Naive thymus-derived CD4-positive, alpha-beta T cell (primary cell): ENCODE measurements around the gene AOAH. TPM values are rescaled to one million over a fixed set of nuclear protein-coding genes. Genes with fewer than 3 reads are reported as not detected.

Experiments used
- ATAC-seq: fragments of 150-1000 bp; cut with Tn5 transposase; 2 replicates; pipeline ENCODE4 v1.10.0; 2021; ENCODE audit warnings: mild to moderate bottlenecking, moderate library complexity
- CTCF ChIA-PET: fragments of 350-600 bp; sonication (Branson Sonifier 250); formaldehyde crosslinking; loops from one replicate; lab custom pipeline; 2021; ENCODE audit warnings: antibody characterized with exemption; lab: Charles Lee
- POLR2A ChIA-PET: fragments of 350-600 bp; sonication (Branson Sonifier 250); formaldehyde crosslinking; loops from one replicate; lab custom pipeline; 2021; ENCODE audit warnings: antibody characterized with exemption, inconsistent platforms; lab: Charles Lee
- DNase-seq, 9 donors: peaks; one replicate each; pipeline versions ENCODE4 v3.0.0 to v3.0.0-alpha.2; 2020 to 2022; ENCODE audit warnings: mixed read lengths in 1 of 9
- H3K27ac ChIP-seq: one replicate; pipeline ENCODE4 v1.7.0; 2013; ENCODE audit warnings: mild to moderate bottlenecking, low read depth, low read length, moderate library complexity
- H3K27me3 ChIP-seq, 2 donors: one replicate each; pipeline ENCODE4 v1.7.0; 2013; ENCODE audit warnings: low read length in 2 of 2, mild to moderate bottlenecking in 2 of 2, moderate library complexity in 2 of 2; ENCODE audit not compliant: control insufficient read depth in 2 of 2, insufficient read depth in 2 of 2
- H3K36me3 ChIP-seq, 3 experiments: 1 replicate in 2 of 3; 2 replicates in 1 of 3; pipeline ENCODE4 v1.7.0; 2013; ENCODE audit warnings: low read length in 3 of 3, mild to moderate bottlenecking in 3 of 3, moderate library complexity in 1 of 3; ENCODE audit not compliant: insufficient read depth in 3 of 3, control insufficient read depth in 2 of 3
- H3K4me1 ChIP-seq, 2 donors: one replicate each; pipeline ENCODE4 v1.7.0; 2013; ENCODE audit warnings: low read length in 2 of 2, mild to moderate bottlenecking in 2 of 2, moderate library complexity in 1 of 2; ENCODE audit not compliant: control insufficient read depth in 2 of 2, insufficient read depth in 2 of 2
- H3K4me3 ChIP-seq: 2 replicates; pipeline ENCODE4 v1.7.0; 2013; ENCODE audit warnings: mild to moderate bottlenecking, low read length
- H3K9me3 ChIP-seq, 3 experiments: 1 replicate in 2 of 3; 2 replicates in 1 of 3; pipeline ENCODE4 v1.7.0; 2013; ENCODE audit warnings: low read length in 3 of 3; ENCODE audit not compliant: control insufficient read depth in 2 of 3
- H3K27ac Mint-ChIP-seq, 9 donors: one replicate each; pipeline ENCODE4 v1.8.0; 2020 to 2022; ENCODE audit warnings: mixed read lengths in 9 of 9, mild to moderate bottlenecking in 8 of 9, moderate library complexity in 5 of 9, inconsistent platforms in 2 of 9
- H3K27me3 Mint-ChIP-seq, 5 donors: one replicate each; pipeline ENCODE4 v1.8.0; 2021 to 2022; ENCODE audit warnings: mixed read lengths in 5 of 5, mild to moderate bottlenecking in 1 of 5
- H3K36me3 Mint-ChIP-seq, 5 donors: one replicate each; pipeline ENCODE4 v1.8.0; 2020 to 2022; ENCODE audit warnings: mixed read lengths in 5 of 5, mild to moderate bottlenecking in 3 of 5, inconsistent platforms in 1 of 5
- H3K4me1 Mint-ChIP-seq, 7 donors: one replicate each; pipeline ENCODE4 v1.8.0; 2020 to 2022; ENCODE audit warnings: mixed read lengths in 7 of 7, mild to moderate bottlenecking in 3 of 7, inconsistent platforms in 1 of 7
- H3K4me3 Mint-ChIP-seq, 10 donors: one replicate each; pipeline ENCODE4 v1.8.0; 2020 to 2022; ENCODE audit warnings: mild to moderate bottlenecking in 10 of 10, mixed read lengths in 10 of 10, moderate library complexity in 6 of 10, inconsistent platforms in 2 of 10
- H3K9me3 Mint-ChIP-seq, 11 donors: one replicate each; pipeline ENCODE4 v1.8.0; 2020 to 2022; ENCODE audit warnings: mixed read lengths in 11 of 11, mild to moderate bottlenecking in 4 of 11, inconsistent platforms in 1 of 11, moderate library complexity in 1 of 11
- intact Hi-C, 2 donors: fragments of 100-400 bp; cut with micrococcal nuclease; formaldehyde crosslinking; loops; one replicate each; pipeline ENCODE4 v1.15.1; 2023
- polyA plus RNA-seq, 2 donors: library from polyadenylated mRNA; unstranded; fragments of 300-500 nt; fragmentation: Illumina TruSeq; gene quantifications; one replicate each; pipeline ENCODE4 v1.2.3, GENCODE V29; 2021
- total RNA-seq, 6 experiments: library from RNA in 5 of 6; stranded (reverse) in 5 of 6; gene quantifications; 1 replicate in 5 of 6; 2 replicates in 1 of 6; pipeline ENCODE4 v1.2.3 and lab custom pipeline; 2021 to 2026

Gene AOAH
- total and polyA plus RNA-seq, 7 experiments from 2014 or later, result 6.3 to 127 (median 15.5) TPM

- H3K27ac Mint-ChIP-seq, result peak overlapping the region in 5 of 9 donors; percentile 0 to 85 (median 24)
- peaks cover 0 to 16% (median 7%) of the 10 kb centered on the region in 7 donors for H3K4me1 Mint-ChIP-seq
- H3K9me3 ChIP-seq, result no peaks in the 10 kb centered on the region
- H3K27me3 ChIP-seq, result no peaks in the 10 kb centered on the region
- no peak overlapping the region for H3K4me3 ChIP-seq
- H3K36me3 ChIP-seq, result no peaks in the 10 kb centered on the region
- H3K4me1 ChIP-seq, result peaks cover 0 to 5% of the 10 kb centered on the region in 2 donors
- ChIA-PET CTCF (interaction anchor here (1.0 kb wide), 1 partner anchor 128 kb away, joined by 3 read pairs; no protein-coding TSS in a partner anchor), POLR2A (no interaction called here)
- H3K27me3 Mint-ChIP-seq, result no peaks in the 10 kb centered on the region
- no peak for DNase-seq
- peaks cover 0 to 7% (median 0%) of the 10 kb centered on the region in 11 donors for H3K9me3 Mint-ChIP-seq
- no peak overlapping the region for H3K27ac ChIP-seq
- intact Hi-C loops, result no loop called here
- H3K36me3 Mint-ChIP-seq, result peaks cover 0 to 30% (median 8%) of the 10 kb centered on the region in 5 donors
- ATAC-seq, result no peak
- H3K4me3 Mint-ChIP-seq, result no peak overlapping the region
Observed at GRCh38 chr7:36514289-36515243, 209.7 kb downstream of the AOAH start.

DNA sequence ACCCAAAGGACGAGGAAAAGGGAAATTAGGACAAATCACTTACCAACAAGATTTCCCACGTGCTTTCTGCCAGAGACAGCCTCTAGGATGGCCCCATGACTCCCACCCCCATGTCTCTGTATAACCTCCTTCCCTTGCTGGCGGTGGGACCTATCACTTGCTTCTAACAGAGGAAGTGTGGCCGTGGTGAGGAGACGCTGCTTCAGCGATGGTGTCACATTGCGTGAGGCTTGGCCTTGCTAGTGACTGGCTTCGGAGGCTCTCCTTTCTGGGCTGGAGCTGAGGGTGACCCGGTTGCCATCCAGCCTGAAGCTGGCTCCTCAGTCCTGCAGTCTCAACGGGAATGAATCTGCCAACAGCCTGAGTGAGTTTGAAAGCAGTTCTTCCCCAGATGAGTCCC lies 210.9 kb downstream of the AOAH start:
- H3K9me3 ChIP-seq, result no peaks in the 10 kb centered on the region
- ATAC-seq (peak; percentile 64), DNase-seq (no peak)
- H3K27me3 ChIP-seq, result no peaks in the 10 kb centered on the region
- Mint-ChIP-seq H3K27me3 (no peaks in the 10 kb centered on the region), H3K27ac (peak overlapping the region in 2 of 9 donors; percentile 24 to 51), H3K4me3 (no peak overlapping the region), H3K9me3 (peaks cover 0 to 7% (median 0%) of the 10 kb centered on the region in 11 donors), H3K36me3 (peaks cover 0 to 26% (median 4%) of the 10 kb centered on the region in 5 donors), H3K4me1 (peaks cover 0 to 16% (median 7%) of the 10 kb centered on the region in 7 donors)
- intact Hi-C loops, result no loop called here
- CTCF ChIA-PET, result interaction anchor here (0.6 to 1.0 kb wide), 3 partner anchors 129 to 950 kb away, joined by 3 read pairs; no protein-coding TSS in a partner anchor
- POLR2A ChIA-PET, result no interaction called here
- H3K36me3 ChIP-seq, result no peaks in the 10 kb centered on the region
- peaks cover 0 to 5% of the 10 kb centered on the region in 2 donors for H3K4me1 ChIP-seq
- H3K27ac ChIP-seq, result no peak overlapping the region
- H3K4me3 ChIP-seq, result no peak overlapping the region

- Histone ChIP-seq H3K36me3 (no peaks in the 10 kb centered on the region), H3K27me3 (no peaks in the 10 kb centered on the region), H3K9me3 (no peaks in the 10 kb centered on the region), H3K4me1 (peaks cover 0 to 5% of the 10 kb centered on the region in 2 donors), H3K4me3 (no peak overlapping the region), H3K27ac (no peak overlapping the region)
- H3K27me3 Mint-ChIP-seq, result no peaks in the 10 kb centered on the region
- ATAC-seq, result no peak
- intact Hi-C loops, result no loop called here
- peaks cover 0 to 7% (median 0%) of the 10 kb centered on the region in 11 donors for H3K9me3 Mint-ChIP-seq
- peaks cover 0 to 22% (median 4%) of the 10 kb centered on the region in 5 donors for H3K36me3 Mint-ChIP-seq
- peaks cover 0 to 16% (median 7%) of the 10 kb centered on the region in 7 donors for H3K4me1 Mint-ChIP-seq
- H3K27ac Mint-ChIP-seq, result peak overlapping the region in 2 of 9 donors; percentile 24 to 32
- H3K4me3 Mint-ChIP-seq, result no peak overlapping the region
- no peak for DNase-seq
- CTCF ChIA-PET, result no interaction called here
- POLR2A ChIA-PET, result no interaction called here
Observed at GRCh38 chr7:36512616-36513015, 211.7 kb downstream of the AOAH start.

GRCh38 chr7:36509962-36510361 lies 214.3 kb downstream of the AOAH start:
- no peak for ATAC-seq
- H3K4me1 Mint-ChIP-seq, result peaks cover 0 to 2% (median 0%) of the 10 kb centered on the region in 7 donors
- peak overlapping the region in 2 of 9 donors; percentile 24 to 43 for H3K27ac Mint-ChIP-seq
- intact Hi-C loops, result no loop called here
- Histone ChIP-seq H3K27me3 (no peaks in the 10 kb centered on the region), H3K27ac (no peak overlapping the region), H3K36me3 (no peaks in the 10 kb centered on the region), H3K9me3 (no peaks in the 10 kb centered on the region), H3K4me3 (no peak overlapping the region), H3K4me1 (no peaks in the 10 kb centered on the region)
- peaks cover 0 to 2% (median 0%) of the 10 kb centered on the region in 11 donors for H3K9me3 Mint-ChIP-seq
- no peak overlapping the region for H3K4me3 Mint-ChIP-seq
- CTCF ChIA-PET, result interaction anchor here (0.7 kb wide), 1 partner anchor 169 kb away, joined by 4 read pairs; no protein-coding TSS in a partner anchor
- POLR2A ChIA-PET, result no interaction called here
- H3K27me3 Mint-ChIP-seq, result no peaks in the 10 kb centered on the region
- DNase-seq, result no peak
- peaks cover 0 to 18% (median 1%) of the 10 kb centered on the region in 5 donors for H3K36me3 Mint-ChIP-seq

GRCh38 chr7:36507475-36508440 lies 216.5 kb downstream of the AOAH start:
- no peaks in the 10 kb centered on the region for H3K36me3 ChIP-seq
- intact Hi-C loops, result no loop called here
- H3K9me3 ChIP-seq, result no peaks in the 10 kb centered on the region
- H3K27me3 ChIP-seq, result no peaks in the 10 kb centered on the region
- no peak for ATAC-seq
- no peak for DNase-seq
- H3K4me3 Mint-ChIP-seq, result no peak overlapping the region
- peaks cover 0 to 4% (median 2%) of the 10 kb centered on the region in 11 donors for H3K9me3 Mint-ChIP-seq
- no peak overlapping the region for H3K4me3 ChIP-seq
- no peaks in the 10 kb centered on the region for H3K4me1 ChIP-seq
- no peak overlapping the region for H3K27ac ChIP-seq
- ChIA-PET CTCF (interaction anchor here (1.1 kb wide), 1 partner anchor 15 kb away, joined by 3 read pairs; no protein-coding TSS in a partner anchor), POLR2A (interaction anchor here (0.6 kb wide), 1 partner anchor 167 kb away, joined by 3 read pairs; no protein-coding TSS in a partner anchor)
- H3K4me1 Mint-ChIP-seq, result peaks cover 0 to 2% (median 0%) of the 10 kb centered on the region in 7 donors
- no peaks in the 10 kb centered on the region for H3K27me3 Mint-ChIP-seq
- H3K36me3 Mint-ChIP-seq, result peaks cover 0 to 6% (median 0%) of the 10 kb centered on the region in 5 donors
- peak overlapping the region in 2 of 9 donors; percentile 14 to 28 for H3K27ac Mint-ChIP-seq

DNA sequence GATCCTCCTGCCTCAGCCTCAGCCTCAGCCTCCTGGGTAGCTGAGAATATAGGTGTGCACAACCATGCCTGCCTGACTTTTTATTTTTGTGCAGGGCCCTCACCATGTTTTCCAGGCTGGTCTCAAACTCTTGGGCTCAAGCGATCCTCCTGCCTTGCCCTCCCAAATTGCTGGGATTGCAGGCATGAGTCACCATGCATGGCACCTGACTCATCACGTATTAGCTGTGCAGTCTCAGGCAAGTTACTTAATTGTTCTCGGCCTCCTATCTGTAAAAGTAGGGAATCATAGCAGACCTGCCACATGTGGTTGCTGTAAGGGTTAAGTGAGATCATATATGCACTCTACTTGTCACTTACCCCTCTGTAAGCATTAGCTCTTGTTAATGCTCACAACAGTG lies 217.5 kb downstream of the AOAH start:
- no peak for DNase-seq
- H3K27me3 ChIP-seq, result no peaks in the 10 kb centered on the region
- H3K9me3 Mint-ChIP-seq, result peaks cover 0 to 4% (median 2%) of the 10 kb centered on the region in 11 donors
- no peak overlapping the region for H3K4me3 Mint-ChIP-seq
- intact Hi-C loops, result no loop called here
- no peak overlapping the region for H3K27ac ChIP-seq
- H3K36me3 Mint-ChIP-seq, result peaks cover 0 to under 1% (median 0%) of the 10 kb centered on the region in 5 donors
- ChIA-PET CTCF (interaction anchor here (1.1 kb wide), 1 partner anchor 14 kb away, joined by 3 read pairs; no protein-coding TSS in a partner anchor), POLR2A (no interaction called here)
- ATAC-seq, result no peak
- H3K4me1 ChIP-seq, result no peaks in the 10 kb centered on the region
- H3K9me3 ChIP-seq, result no peaks in the 10 kb centered on the region
- H3K4me3 ChIP-seq, result no peak overlapping the region
- no peaks in the 10 kb centered on the region for H3K36me3 ChIP-seq
- H3K27me3 Mint-ChIP-seq, result no peaks in the 10 kb centered on the region
- H3K27ac Mint-ChIP-seq, result peak overlapping the region in 1 of 9 donors; percentile 26
- peaks cover 0 to 2% (median 0%) of the 10 kb centered on the region in 7 donors for H3K4me1 Mint-ChIP-seq
